GM23338 (cell line): Measurements from ENCODE around the gene IDH1.

Experiments used
- CREB1 ChIP-seq: fragments of 250-450 bp; sonication (Bioruptor Pico); IDR thresholded peaks from 2 replicates; pipeline ENCODE4 v1.5.0; 2020; ENCODE audit warnings: low read depth, mild to moderate bottlenecking, moderate library complexity
- CTCF ChIP-seq, 2 experiments: fragments of 200-600 bp in 1 of 2; sonication (generic) in 1 of 2; conservative IDR thresholded peaks; 2 replicates each; pipeline versions ENCODE4 v1.5.1 to v1.6.1; 2016 to 2017; ENCODE audit warnings: antibody characterized with exemption in 2 of 2, low read depth in 2 of 2, mild to moderate bottlenecking in 2 of 2, moderate library complexity in 1 of 2
- EZH2 ChIP-seq: fragments of 200-600 bp; sonication (generic); IDR thresholded peaks from one replicate; pipeline ENCODE4 v1.8.0; 2017; ENCODE audit warnings: antibody characterized with exemption, mild to moderate bottlenecking, low read depth; ENCODE audit not compliant: unreplicated experiment
- NANOG ChIP-seq: IDR thresholded peaks from 2 replicates; pipeline ENCODE4 v1.6.1; 2016; ENCODE audit warnings: antibody characterized with exemption, borderline replicate concordance
- POLR2AphosphoS5 ChIP-seq: IDR thresholded peaks from 2 replicates; pipeline ENCODE4 v1.6.1; 2016; ENCODE audit warnings: antibody characterized with exemption, low read depth
- TF ChIP-seq, protein P1 (sequence below): IDR thresholded peaks from one replicate; pipeline ENCODE4 v1.6.1; 2018; ENCODE audit warnings: antibody characterized with exemption; ENCODE audit not compliant: unreplicated experiment

DNA sequence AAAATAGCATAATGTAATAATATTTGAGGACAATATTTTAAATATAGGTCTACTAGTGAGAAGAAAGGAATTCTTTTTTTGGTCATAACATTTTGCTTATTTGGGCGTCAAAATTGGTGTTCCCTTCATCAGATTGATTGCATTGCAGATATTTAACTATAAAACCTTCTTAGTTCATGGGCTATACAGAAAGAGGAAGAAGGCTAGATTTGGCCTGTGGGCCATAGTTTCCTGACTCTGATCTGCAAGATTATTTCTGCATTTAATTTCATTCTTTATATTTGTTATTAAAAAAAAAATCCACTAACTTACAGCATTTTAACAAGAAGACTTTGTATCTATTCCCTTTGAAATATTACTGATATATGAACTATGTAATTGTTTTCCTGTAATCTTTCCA is 43.1 kb upstream of the IDH1 start:
- no peak for TF ChIP-seq CTCF (conservative IDR thresholded peaks at IDR 0.05; ENCODE audit: low read depth in 2 of 2)
- no peak for TF ChIP-seq EZH2
- no peak for TF ChIP-seq POLR2AphosphoS5
- no peak for TF ChIP-seq CREB1 (CRISPR knock-in tag)
- TF ChIP-seq, protein P1, sequence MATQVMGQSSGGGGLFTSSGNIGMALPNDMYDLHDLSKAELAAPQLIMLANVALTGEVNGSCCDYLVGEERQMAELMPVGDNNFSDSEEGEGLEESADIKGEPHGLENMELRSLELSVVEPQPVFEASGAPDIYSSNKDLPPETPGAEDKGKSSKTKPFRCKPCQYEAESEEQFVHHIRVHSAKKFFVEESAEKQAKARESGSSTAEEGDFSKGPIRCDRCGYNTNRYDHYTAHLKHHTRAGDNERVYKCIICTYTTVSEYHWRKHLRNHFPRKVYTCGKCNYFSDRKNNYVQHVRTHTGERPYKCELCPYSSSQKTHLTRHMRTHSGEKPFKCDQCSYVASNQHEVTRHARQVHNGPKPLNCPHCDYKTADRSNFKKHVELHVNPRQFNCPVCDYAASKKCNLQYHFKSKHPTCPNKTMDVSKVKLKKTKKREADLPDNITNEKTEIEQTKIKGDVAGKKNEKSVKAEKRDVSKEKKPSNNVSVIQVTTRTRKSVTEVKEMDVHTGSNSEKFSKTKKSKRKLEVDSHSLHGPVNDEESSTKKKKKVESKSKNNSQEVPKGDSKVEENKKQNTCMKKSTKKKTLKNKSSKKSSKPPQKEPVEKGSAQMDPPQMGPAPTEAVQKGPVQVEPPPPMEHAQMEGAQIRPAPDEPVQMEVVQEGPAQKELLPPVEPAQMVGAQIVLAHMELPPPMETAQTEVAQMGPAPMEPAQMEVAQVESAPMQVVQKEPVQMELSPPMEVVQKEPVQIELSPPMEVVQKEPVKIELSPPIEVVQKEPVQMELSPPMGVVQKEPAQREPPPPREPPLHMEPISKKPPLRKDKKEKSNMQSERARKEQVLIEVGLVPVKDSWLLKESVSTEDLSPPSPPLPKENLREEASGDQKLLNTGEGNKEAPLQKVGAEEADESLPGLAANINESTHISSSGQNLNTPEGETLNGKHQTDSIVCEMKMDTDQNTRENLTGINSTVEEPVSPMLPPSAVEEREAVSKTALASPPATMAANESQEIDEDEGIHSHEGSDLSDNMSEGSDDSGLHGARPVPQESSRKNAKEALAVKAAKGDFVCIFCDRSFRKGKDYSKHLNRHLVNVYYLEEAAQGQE: no peak
- TF ChIP-seq NANOG: no peak
